Neuronal stem cell (in vitro differentiated cells): ENCODE results near the gene MSLN.

Experiments used
- DNase-seq: peaks from one replicate; pipeline ENCODE4 v3.0.0-alpha.2; 2013; ENCODE audit warnings: low spot score
- H2AFZ ChIP-seq: one replicate; pipeline ENCODE4 v1.6.1; 2013; ENCODE audit warnings: mild to moderate bottlenecking, low read length, inconsistent platforms
- H2AK5ac ChIP-seq: 2 replicates; pipeline ENCODE4 v1.6.1; 2013; ENCODE audit warnings: low read depth, mild to moderate bottlenecking, inconsistent platforms, low read length, moderate library complexity, mixed read lengths
- H2BK120ac ChIP-seq: 2 replicates; pipeline ENCODE4 v1.6.1; 2013; ENCODE audit warnings: low read depth, mild to moderate bottlenecking, inconsistent platforms, low read length, moderate library complexity, mixed read lengths
- H2BK12ac ChIP-seq: one replicate; pipeline ENCODE4 v1.6.1; 2013; ENCODE audit warnings: low read length, inconsistent platforms
- H2BK15ac ChIP-seq: 2 replicates; pipeline ENCODE4 v1.6.1; 2013; ENCODE audit warnings: mild to moderate bottlenecking, low read length, inconsistent platforms, mixed read lengths
- H2BK5ac ChIP-seq: one replicate; pipeline ENCODE4 v1.6.1; 2013; ENCODE audit warnings: inconsistent platforms, mild to moderate bottlenecking, low read length, moderate library complexity
- H3K14ac ChIP-seq: one replicate; pipeline ENCODE4 v1.6.1; 2013; ENCODE audit warnings: low read length, inconsistent platforms
- H3K18ac ChIP-seq: 2 replicates; pipeline ENCODE4 v1.6.1; 2013; ENCODE audit warnings: low read length, inconsistent platforms
- H3K23ac ChIP-seq: 2 replicates; pipeline ENCODE4 v1.6.1; 2013; ENCODE audit warnings: low read depth, mild to moderate bottlenecking, mixed read lengths, low read length, inconsistent platforms; ENCODE audit not compliant: poor library complexity
- H3K27ac ChIP-seq: replicated peaks from 3 replicates; pipeline ENCODE4 v1.5.1; 2013; ENCODE audit warnings: low read length, inconsistent platforms
- H3K27me3 ChIP-seq, 3 experiments: 2 replicates each; pipeline ENCODE4 v1.6.1; 2013; ENCODE audit warnings: low read length in 3 of 3, mild to moderate bottlenecking in 2 of 3, inconsistent platforms in 1 of 3, low read depth in 1 of 3, mixed read lengths in 1 of 3, moderate library complexity in 1 of 3; ENCODE audit not compliant: control insufficient read depth in 3 of 3, insufficient read depth in 3 of 3
- H3K36me3 ChIP-seq, 2 donors: replicated peaks in 1 of 2; 2 replicates each; pipeline ENCODE4 v1.6.1; 2013; ENCODE audit warnings: low read length in 2 of 2; ENCODE audit not compliant: control insufficient read depth in 2 of 2, insufficient read depth in 2 of 2
- H3K4ac ChIP-seq: 2 replicates; pipeline ENCODE4 v1.6.1; 2013; ENCODE audit warnings: inconsistent platforms, mild to moderate bottlenecking, low read length, moderate library complexity
- H3K4me1 ChIP-seq, 2 donors: 1 replicate in 1 of 2; 2 replicates in 1 of 2; pipeline ENCODE4 v1.6.1; 2013; ENCODE audit warnings: low read length in 2 of 2, low read depth in 1 of 2; ENCODE audit not compliant: control insufficient read depth in 2 of 2, insufficient read depth in 1 of 2
- H3K4me2 ChIP-seq: one replicate; pipeline ENCODE4 v1.6.1; 2013; ENCODE audit warnings: mild to moderate bottlenecking, low read length, inconsistent platforms; ENCODE audit not compliant: insufficient read depth, poor library complexity, severe bottlenecking
- H3K4me3 ChIP-seq, 2 donors: 2 replicates each; pipeline ENCODE4 v1.5.1; 2013; ENCODE audit warnings: low read length in 2 of 2, mild to moderate bottlenecking in 2 of 2, inconsistent platforms in 1 of 2, moderate library complexity in 1 of 2
- H3K79me1 ChIP-seq: one replicate; pipeline ENCODE4 v1.6.1; 2013; ENCODE audit warnings: low read depth, mild to moderate bottlenecking, inconsistent platforms, low read length, moderate library complexity
- H3K9ac ChIP-seq: one replicate; pipeline ENCODE4 v1.6.1; 2013; ENCODE audit warnings: mild to moderate bottlenecking, low read depth, low read length, inconsistent platforms; ENCODE audit not compliant: poor library complexity
- H3K9me3 ChIP-seq, 2 donors: replicated peaks in 1 of 2; 2 replicates each; pipeline versions ENCODE3 to v1.6.1; 2013; ENCODE audit warnings: low read length in 2 of 2, mild to moderate bottlenecking in 2 of 2, inconsistent platforms in 1 of 2, low read depth in 1 of 2, mixed read lengths in 1 of 2, moderate library complexity in 1 of 2; ENCODE audit not compliant: control insufficient read depth in 2 of 2, insufficient read depth in 1 of 2
- H4K8ac ChIP-seq: one replicate; pipeline ENCODE4 v1.6.1; 2013; ENCODE audit warnings: low read depth, mild to moderate bottlenecking, inconsistent platforms, low read length, moderate library complexity
- H4K91ac ChIP-seq: one replicate; pipeline ENCODE4 v1.6.1; 2013; ENCODE audit warnings: low read length, low read depth, mild to moderate bottlenecking, inconsistent platforms; ENCODE audit not compliant: poor library complexity
- WGBS, 2 donors: extraction: QIAGEN DNeasy Blood & Tissue Kit; methylation state at CpG; one replicate each; pipeline ENCODE4 v1.1.7; 2013; ENCODE audit warnings: missing lambda C conversion rate in 2 of 2, mixed read lengths in 1 of 2; ENCODE audit not compliant: insufficient read length in 2 of 2, insufficient replicate concordance in 1 of 2; ENCODE audit errors: extremely low coverage in 2 of 2; 5-methylcytosine and 5-hydroxymethylcytosine counted together

MSLN gene

DNA sequence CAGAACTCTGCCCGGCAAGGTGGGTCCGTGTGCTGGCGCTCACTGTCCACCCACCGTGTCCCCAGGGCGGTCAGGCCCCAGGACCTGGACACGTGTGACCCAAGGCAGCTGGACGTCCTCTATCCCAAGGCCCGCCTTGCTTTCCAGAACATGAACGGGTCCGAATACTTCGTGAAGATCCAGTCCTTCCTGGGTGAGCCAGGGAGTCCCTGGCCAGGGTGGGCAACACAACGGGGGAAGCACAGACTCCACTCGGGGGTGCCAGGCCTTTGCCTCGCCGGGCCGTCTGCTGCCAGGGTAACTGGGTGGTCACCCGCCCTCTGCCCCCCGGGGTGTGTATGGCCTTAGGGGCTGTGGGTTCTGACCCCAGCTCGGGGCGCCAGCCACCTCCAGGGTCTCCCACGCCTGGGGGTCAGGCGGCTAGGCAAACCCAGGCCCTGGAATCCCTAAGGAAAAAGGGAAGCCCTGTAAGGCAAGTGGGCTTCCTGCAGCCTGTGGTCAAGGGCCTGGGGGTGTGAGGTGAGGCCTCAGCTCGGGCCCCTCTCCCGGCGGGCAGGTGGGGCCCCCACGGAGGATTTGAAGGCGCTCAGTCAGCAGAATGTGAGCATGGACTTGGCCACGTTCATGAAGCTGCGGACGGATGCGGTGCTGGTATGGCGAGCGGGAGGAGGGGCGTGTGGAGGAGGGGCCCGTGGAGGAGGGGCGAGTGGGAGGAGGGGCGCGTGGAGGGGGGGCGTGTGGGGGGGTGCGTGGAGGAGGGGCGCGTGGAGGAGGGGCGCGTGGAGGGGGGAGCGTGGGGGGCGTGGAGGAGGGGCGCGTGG, 6.5 kb downstream of the MSLN start:
- H4K8ac ChIP-seq, result no peak overlapping the region
- H3K79me1 ChIP-seq, result peaks cover 3% of the 10 kb centered on the region
- no peaks in the 10 kb centered on the region for H3K36me3 ChIP-seq
- WGBS, 2 donors, result no CpG with 5 or more reads among the region's 48 CpGs
- peak overlapping the region; percentile 82 for H2BK5ac ChIP-seq
- no peak for DNase-seq
- H3K23ac ChIP-seq, result peak overlapping the region; percentile 23
- peak overlapping the region; percentile 46 for H2BK12ac ChIP-seq
- H3K4ac ChIP-seq, result no peak overlapping the region
- H2BK120ac ChIP-seq, result no peak overlapping the region
- H3K27ac ChIP-seq, result no peak overlapping the region
- peak overlapping the region; percentile 90 for H2AK5ac ChIP-seq
- no peak overlapping the region for H2AFZ ChIP-seq
- no peak overlapping the region for H3K4me3 ChIP-seq
- peaks cover 0 to 10% of the 10 kb centered on the region in 2 donors for H3K4me1 ChIP-seq
- H3K4me2 ChIP-seq, result no peak overlapping the region
- H3K18ac ChIP-seq, result peak overlapping the region; percentile 27
- H3K14ac ChIP-seq, result no peak overlapping the region
- peak overlapping the region; percentile 93 for H2BK15ac ChIP-seq
- peak overlapping the region; percentile 44 for H3K9ac ChIP-seq
- H3K9me3 ChIP-seq, result no peaks in the 10 kb centered on the region
- no peak overlapping the region for H4K91ac ChIP-seq
- peaks cover 0 to 4% (median 0%) of the 10 kb centered on the region in 3 experiments for H3K27me3 ChIP-seq

DNA sequence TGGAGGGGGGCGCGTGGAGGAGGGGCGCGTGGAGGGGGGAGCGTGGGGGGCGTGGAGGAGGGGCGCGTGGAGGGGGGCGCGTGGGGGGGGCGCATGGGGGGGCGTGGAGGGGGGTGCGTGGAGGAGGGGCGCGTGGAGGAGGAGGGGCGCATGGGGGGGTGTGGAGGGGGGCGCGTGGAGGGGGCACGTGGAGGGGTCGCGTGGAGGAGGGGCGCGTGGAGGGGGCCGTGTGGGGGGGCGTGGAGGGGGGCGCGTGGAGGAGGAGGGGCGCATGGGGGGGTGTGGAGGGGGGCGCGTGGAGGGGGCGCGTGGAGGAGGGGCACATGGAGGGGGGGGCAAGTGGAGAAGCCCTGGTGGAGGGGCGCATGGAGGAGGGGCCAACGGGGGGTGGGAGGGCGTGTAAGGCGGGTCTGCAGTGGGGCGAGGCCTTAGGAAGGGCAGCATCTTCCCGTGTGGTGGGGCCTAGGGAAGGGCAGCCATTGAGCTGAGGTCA, 7.3 kb downstream of the MSLN start:
- no peak overlapping the region for H2BK12ac ChIP-seq
- no peak overlapping the region for H3K4me3 ChIP-seq
- no peak overlapping the region for H4K8ac ChIP-seq
- peaks cover 3% of the 10 kb centered on the region for H3K79me1 ChIP-seq
- H3K4ac ChIP-seq, result no peak overlapping the region
- H3K23ac ChIP-seq, result peak overlapping the region; percentile 43
- H2BK5ac ChIP-seq, result no peak overlapping the region
- H3K18ac ChIP-seq, result no peak overlapping the region
- H3K9me3 ChIP-seq, result no peaks in the 10 kb centered on the region
- no peak overlapping the region for H4K91ac ChIP-seq
- H3K36me3 ChIP-seq, result no peaks in the 10 kb centered on the region
- peak overlapping the region; percentile 30 for H3K27ac ChIP-seq
- H2BK15ac ChIP-seq, result peak overlapping the region; percentile 89
- WGBS, 2 donors, result no CpG with 5 or more reads among the region's 38 CpGs
- H3K4me1 ChIP-seq, result peaks cover 0 to 10% of the 10 kb centered on the region in 2 donors
- H2BK120ac ChIP-seq, result peak overlapping the region; percentile 67
- H3K14ac ChIP-seq, result no peak overlapping the region
- no peak overlapping the region for H3K9ac ChIP-seq
- peak overlapping the region; percentile 97 for H2AK5ac ChIP-seq
- DNase-seq, result no peak
- peaks cover 0 to 4% (median 0%) of the 10 kb centered on the region in 3 experiments for H3K27me3 ChIP-seq
- H3K4me2 ChIP-seq, result no peak overlapping the region
- H2AFZ ChIP-seq, result no peak overlapping the region

DNA sequence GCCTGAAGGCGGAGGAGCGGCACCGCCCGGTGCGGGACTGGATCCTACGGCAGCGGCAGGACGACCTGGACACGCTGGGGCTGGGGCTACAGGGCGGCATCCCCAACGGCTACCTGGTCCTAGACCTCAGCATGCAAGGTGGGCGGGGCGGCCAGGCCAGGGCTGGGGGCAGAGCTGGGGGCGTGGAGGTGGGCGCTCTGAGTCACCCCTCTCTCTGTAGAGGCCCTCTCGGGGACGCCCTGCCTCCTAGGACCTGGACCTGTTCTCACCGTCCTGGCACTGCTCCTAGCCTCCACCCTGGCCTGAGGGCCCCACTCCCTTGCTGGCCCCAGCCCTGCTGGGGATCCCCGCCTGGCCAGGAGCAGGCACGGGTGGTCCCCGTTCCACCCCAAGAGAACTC, 7.9 kb downstream of the MSLN start:
- no peak overlapping the region for H3K27ac ChIP-seq
- H3K14ac ChIP-seq, result no peak overlapping the region
- peak overlapping the region; percentile 53 for H3K4ac ChIP-seq
- peak overlapping the region; percentile 94 for H3K18ac ChIP-seq
- H3K27me3 ChIP-seq, result peaks cover 0 to under 1% (median 0%) of the 10 kb centered on the region in 3 experiments
- H4K91ac ChIP-seq, result no peak overlapping the region
- WGBS, 2 donors, result no CpG with 5 or more reads among the region's 21 CpGs
- no peaks in the 10 kb centered on the region for H3K36me3 ChIP-seq
- no peaks in the 10 kb centered on the region for H3K9me3 ChIP-seq
- peak overlapping the region; percentile 3 for H4K8ac ChIP-seq
- peaks cover 0 to 10% of the 10 kb centered on the region in 2 donors for H3K4me1 ChIP-seq
- H3K4me3 ChIP-seq, result no peak overlapping the region
- DNase-seq, result no peak
- no peak overlapping the region for H2AFZ ChIP-seq
- peak overlapping the region; percentile 70 for H3K9ac ChIP-seq
- H3K4me2 ChIP-seq, result no peak overlapping the region
- peak overlapping the region; percentile 43 for H3K23ac ChIP-seq
- peak overlapping the region; percentile 88 for H2BK5ac ChIP-seq
- peak overlapping the region; percentile 97 for H2AK5ac ChIP-seq
- H2BK120ac ChIP-seq, result peak overlapping the region; percentile 67
- peak overlapping the region; percentile 89 for H2BK15ac ChIP-seq
- H3K79me1 ChIP-seq, result peaks cover 3% of the 10 kb centered on the region
- peak overlapping the region; percentile 97 for H2BK12ac ChIP-seq

DNA sequence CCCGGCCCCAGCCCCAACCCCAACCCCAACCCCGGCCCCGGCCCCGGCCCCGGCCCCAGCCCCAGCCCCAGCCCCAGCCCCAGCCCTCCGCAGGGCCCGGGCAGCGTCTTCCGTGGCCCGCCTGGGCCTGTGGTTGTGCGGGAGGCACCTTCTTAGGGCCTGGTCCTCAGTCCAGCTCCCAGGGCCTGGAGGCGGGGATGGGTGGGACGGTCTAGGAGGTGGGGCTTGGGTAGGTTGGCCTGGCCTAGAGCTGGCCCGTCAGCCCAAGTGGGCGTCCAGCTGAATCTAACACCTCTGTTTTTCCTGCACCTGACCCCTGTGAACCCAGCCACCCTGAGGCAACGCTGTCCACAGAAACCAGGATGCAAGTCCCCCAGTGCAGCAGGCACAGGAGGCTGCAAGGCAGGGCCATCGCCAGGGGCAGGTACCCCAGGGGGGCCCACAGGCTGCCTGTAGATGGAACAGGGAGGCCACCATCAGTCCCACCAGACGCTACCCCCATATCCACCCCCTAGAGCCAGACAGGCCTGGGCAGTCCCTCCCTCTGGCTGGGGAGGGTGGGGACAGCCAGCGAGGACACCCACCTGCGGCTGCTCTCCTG, 8.8 kb downstream of the MSLN start:
- H2BK5ac ChIP-seq, result peak overlapping the region; percentile 35
- no peak overlapping the region for H3K23ac ChIP-seq
- H3K4ac ChIP-seq, result no peak overlapping the region
- no peak overlapping the region for H4K8ac ChIP-seq
- no CpG with 5 or more reads among the region's 20 CpGs for WGBS, 2 donors
- DNase-seq, result peak; percentile 24
- peak overlapping the region; percentile 78 for H3K18ac ChIP-seq
- peak overlapping the region; percentile 28 for H3K27ac ChIP-seq
- no peak overlapping the region for H2BK12ac ChIP-seq
- H2AFZ ChIP-seq, result no peak overlapping the region
- H3K14ac ChIP-seq, result no peak overlapping the region
- no peak overlapping the region for H3K4me3 ChIP-seq
- peaks cover 3% of the 10 kb centered on the region for H3K79me1 ChIP-seq
- no peaks in the 10 kb centered on the region for H3K27me3 ChIP-seq
- no peak overlapping the region for H4K91ac ChIP-seq
- H2BK15ac ChIP-seq, result peak overlapping the region; percentile 23
- peak overlapping the region; percentile 2 for H3K4me2 ChIP-seq
- H2AK5ac ChIP-seq, result peak overlapping the region; percentile 97
- peak overlapping the region; percentile 24 for H3K9ac ChIP-seq
- peaks cover 0 to 10% of the 10 kb centered on the region in 2 donors for H3K4me1 ChIP-seq
- H2BK120ac ChIP-seq, result no peak overlapping the region
- H3K9me3 ChIP-seq, result no peaks in the 10 kb centered on the region
- no peaks in the 10 kb centered on the region for H3K36me3 ChIP-seq
